HCT116 (cell line): ENCODE data around the gene ZDHHC16.

Experiments
- CEBPB ChIP-seq: IDR thresholded peaks from 2 replicates; pipeline ENCODE4 v1.6.1; 2012; ENCODE audit warnings: low read depth
- CTCF ChIP-seq, 3 experiments: fragments of 200-600 bp in 1 of 3; sonication (generic) in 1 of 3; IDR thresholded peaks in 2 of 3; conservative IDR thresholded peaks in 1 of 3; 2 replicates each; pipeline ENCODE4 v1.5.1; 2012 to 2017; ENCODE audit warnings: low read depth in 2 of 3, low read length in 2 of 3, antibody characterized with exemption in 1 of 3, borderline replicate concordance in 1 of 3, control low read depth in 1 of 3, mild to moderate bottlenecking in 1 of 3, mixed read lengths in 1 of 3, mixed run types in 1 of 3, moderate library complexity in 1 of 3; ENCODE audit not compliant: insufficient read depth in 1 of 3
- ELF1 ChIP-seq: IDR thresholded peaks from 2 replicates; pipeline ENCODE4 v1.6.1; 2012; ENCODE audit warnings: low read depth, borderline replicate concordance
- EZH2phosphoT487 ChIP-seq: fragments of 200-600 bp; IDR thresholded peaks from 2 replicates; pipeline ENCODE4 v1.6.1; 2018; ENCODE audit warnings: antibody characterized with exemption, borderline replicate concordance
- JUND ChIP-seq: IDR thresholded peaks from 2 replicates; pipeline ENCODE4 v1.6.1; 2012
- POLR2A ChIP-seq: IDR thresholded peaks from 2 replicates; pipeline ENCODE4 v1.7.0; 2011; ENCODE audit warnings: borderline replicate concordance; ENCODE audit not compliant: insufficient read depth, insufficient read length; ENCODE audit errors: extremely low read depth
- POLR2AphosphoS5 ChIP-seq: IDR thresholded peaks from 2 replicates; pipeline ENCODE4 v1.6.1; 2011; ENCODE audit warnings: mild to moderate bottlenecking, low read depth, low read length, moderate library complexity
- RAD21 ChIP-seq: IDR thresholded peaks from 2 replicates; pipeline ENCODE4 v1.6.1; 2012; ENCODE audit warnings: low read depth, mild to moderate bottlenecking
- SIN3A ChIP-seq: IDR thresholded peaks from 2 replicates; pipeline ENCODE4 v1.6.1; 2012; ENCODE audit warnings: low read depth
- TCF7L2 ChIP-seq: IDR thresholded peaks from 2 replicates; pipeline ENCODE4 v1.7.0; 2011; ENCODE audit warnings: borderline replicate concordance, inconsistent platforms; ENCODE audit not compliant: insufficient read depth, insufficient read length; ENCODE audit errors: extremely low read depth
- ZFX ChIP-seq: fragments of 450-650 bp; IDR thresholded peaks from 2 replicates; pipeline ENCODE4 v1.6.1; 2017
- TF ChIP-seq, protein P1 (sequence below): IDR thresholded peaks from 2 replicates; pipeline ENCODE4 v1.6.1; 2012

- TF ChIP-seq JUND = no peak
- TF ChIP-seq CTCF (IDR thresholded peaks at IDR 0.05 in 2 of 3, conservative IDR thresholded peaks at IDR 0.05 in 1 of 3; ENCODE audit: borderline replicate concordance in 1 of 3, insufficient read depth in 1 of 3, low read depth in 2 of 3, low read length in 2 of 3) = no peak
- no peak for TF ChIP-seq ELF1
- TF ChIP-seq POLR2A = no peak
- TF ChIP-seq POLR2AphosphoS5 = no peak
- TF ChIP-seq ZFX = no peak
- TF ChIP-seq EZH2phosphoT487 = no peak
- no peak for TF ChIP-seq RAD21
- no peak for TF ChIP-seq CEBPB
- TF ChIP-seq SIN3A = no peak
- no peak for TF ChIP-seq TCF7L2
- TF ChIP-seq, protein P1, sequence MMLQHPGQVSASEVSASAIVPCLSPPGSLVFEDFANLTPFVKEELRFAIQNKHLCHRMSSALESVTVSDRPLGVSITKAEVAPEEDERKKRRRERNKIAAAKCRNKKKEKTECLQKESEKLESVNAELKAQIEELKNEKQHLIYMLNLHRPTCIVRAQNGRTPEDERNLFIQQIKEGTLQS = no peak
Measured at GRCh38 chr10:97434557-97434956, 11.4 kb upstream of the ZDHHC16 start.
